Loucy (cell line): ENCODE measurements around the gene ARHGEF25.

ENCODE experiments used
- H2AFZ ChIP-seq: fragments of 200-600 bp; sonication (generic); 2 replicates; pipeline ENCODE4 v1.6.0; 2016; ENCODE audit warnings: antibody characterized with exemption, mild to moderate bottlenecking, low read length, moderate library complexity
- H3F3A ChIP-seq: fragments of 200-600 bp; 2 replicates; pipeline ENCODE4 v1.6.0; 2016; ENCODE audit warnings: antibody characterized with exemption, low read depth, mild to moderate bottlenecking
- H3K27me3 ChIP-seq: fragments of 200-600 bp; sonication (generic); 2 replicates; pipeline ENCODE4 v1.6.1; 2014; ENCODE audit warnings: low read length, mild to moderate bottlenecking; ENCODE audit not compliant: insufficient read depth, poor library complexity, severe bottlenecking
- H3K36me3 ChIP-seq: fragments of 200-600 bp; sonication (generic); 2 replicates; pipeline ENCODE4 v1.6.1; 2016; ENCODE audit warnings: low read length; ENCODE audit not compliant: insufficient read depth
- H3K4me1 ChIP-seq: fragments of 200-600 bp; sonication (generic); 2 replicates; pipeline ENCODE4 v1.5.1; 2014; ENCODE audit warnings: low read length, mild to moderate bottlenecking; ENCODE audit not compliant: insufficient read depth, poor library complexity, severe bottlenecking
- H3K4me2 ChIP-seq: fragments of 200-600 bp; sonication (generic); 2 replicates; pipeline ENCODE4 v1.6.0; 2014; ENCODE audit warnings: antibody characterized with exemption, low read length, low read depth, mild to moderate bottlenecking; ENCODE audit not compliant: poor library complexity, severe bottlenecking
- H3K4me3 ChIP-seq: fragments of 200-600 bp; sonication (generic); 2 replicates; pipeline ENCODE4 v1.5.1; 2014; ENCODE audit warnings: low read length, mild to moderate bottlenecking, mixed read lengths; ENCODE audit not compliant: poor library complexity, severe bottlenecking
- H3K79me2 ChIP-seq: fragments of 200-600 bp; sonication (generic); 2 replicates; pipeline ENCODE4 v1.6.1; 2014; ENCODE audit warnings: low read length; ENCODE audit not compliant: insufficient read depth
- H3K9ac ChIP-seq: fragments of 200-600 bp; sonication (generic); 2 replicates; pipeline ENCODE4 v1.6.0; 2014; ENCODE audit warnings: mild to moderate bottlenecking, low read depth, low read length, moderate library complexity; ENCODE audit not compliant: poor library complexity, severe bottlenecking
- H3K9me2 ChIP-seq: fragments of 200-600 bp; sonication (generic); replicated peaks from 2 replicates; pipeline ENCODE4 v1.6.1; 2016; ENCODE audit warnings: low read depth, low read length, mixed read lengths
- H3K9me3 ChIP-seq: fragments of 200-600 bp; sonication (generic); 2 replicates; pipeline ENCODE4 v1.6.1; 2014; ENCODE audit warnings: mild to moderate bottlenecking, antibody characterized with exemption, low read length, low read depth; ENCODE audit not compliant: insufficient read depth
- H4K20me1 ChIP-seq: fragments of 200-600 bp; sonication (generic); 2 replicates; pipeline ENCODE4 v1.6.0; 2014; ENCODE audit warnings: antibody characterized with exemption, low read length, mild to moderate bottlenecking; ENCODE audit not compliant: insufficient read depth, poor library complexity, severe bottlenecking
- EZH2phosphoT487 ChIP-seq: fragments of 200-600 bp; IDR thresholded peaks from 2 replicates; pipeline ENCODE4 v1.6.1; 2018; ENCODE audit warnings: antibody characterized with exemption, mild to moderate bottlenecking, moderate library complexity, borderline replicate concordance
- TF ChIP-seq, protein P1 (sequence below): fragments of 200-600 bp; sonication (generic); conservative IDR thresholded peaks from 2 replicates; pipeline ENCODE4 v1.5.1; 2014; ENCODE audit warnings: mild to moderate bottlenecking, antibody characterized with exemption, low read length

The ARHGEF25 gene

GRCh38 chr12:57622293-57623245 lies 11.3 kb downstream of the ARHGEF25 start:
- no peak overlapping the region for H3K9ac ChIP-seq
- no peaks in the 10 kb centered on the region for H3K27me3 ChIP-seq
- H3F3A ChIP-seq = no peaks in the 10 kb centered on the region
- no peak overlapping the region for H3K4me2 ChIP-seq
- no peaks in the 10 kb centered on the region for H3K79me2 ChIP-seq
- H3K9me2 ChIP-seq = no peaks in the 10 kb centered on the region
- H3K4me3 ChIP-seq = no peak overlapping the region
- H3K36me3 ChIP-seq = no peaks in the 10 kb centered on the region
- no peaks in the 10 kb centered on the region for H3K4me1 ChIP-seq
- no peak for TF ChIP-seq EZH2phosphoT487
- TF ChIP-seq, protein P1, sequence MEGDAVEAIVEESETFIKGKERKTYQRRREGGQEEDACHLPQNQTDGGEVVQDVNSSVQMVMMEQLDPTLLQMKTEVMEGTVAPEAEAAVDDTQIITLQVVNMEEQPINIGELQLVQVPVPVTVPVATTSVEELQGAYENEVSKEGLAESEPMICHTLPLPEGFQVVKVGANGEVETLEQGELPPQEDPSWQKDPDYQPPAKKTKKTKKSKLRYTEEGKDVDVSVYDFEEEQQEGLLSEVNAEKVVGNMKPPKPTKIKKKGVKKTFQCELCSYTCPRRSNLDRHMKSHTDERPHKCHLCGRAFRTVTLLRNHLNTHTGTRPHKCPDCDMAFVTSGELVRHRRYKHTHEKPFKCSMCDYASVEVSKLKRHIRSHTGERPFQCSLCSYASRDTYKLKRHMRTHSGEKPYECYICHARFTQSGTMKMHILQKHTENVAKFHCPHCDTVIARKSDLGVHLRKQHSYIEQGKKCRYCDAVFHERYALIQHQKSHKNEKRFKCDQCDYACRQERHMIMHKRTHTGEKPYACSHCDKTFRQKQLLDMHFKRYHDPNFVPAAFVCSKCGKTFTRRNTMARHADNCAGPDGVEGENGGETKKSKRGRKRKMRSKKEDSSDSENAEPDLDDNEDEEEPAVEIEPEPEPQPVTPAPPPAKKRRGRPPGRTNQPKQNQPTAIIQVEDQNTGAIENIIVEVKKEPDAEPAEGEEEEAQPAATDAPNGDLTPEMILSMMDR = no peak
- no peak overlapping the region for H2AFZ ChIP-seq
- H3K9me3 ChIP-seq = no peaks in the 10 kb centered on the region
- no peaks in the 10 kb centered on the region for H4K20me1 ChIP-seq

- no peak overlapping the region for H3K9ac ChIP-seq
- H2AFZ ChIP-seq = no peak overlapping the region
- no peaks in the 10 kb centered on the region for H3K9me3 ChIP-seq
- H4K20me1 ChIP-seq = no peaks in the 10 kb centered on the region
- H3K27me3 ChIP-seq = no peaks in the 10 kb centered on the region
- H3K4me2 ChIP-seq = no peak overlapping the region
- no peaks in the 10 kb centered on the region for H3F3A ChIP-seq
- H3K4me3 ChIP-seq = no peak overlapping the region
- H3K36me3 ChIP-seq = no peaks in the 10 kb centered on the region
- no peaks in the 10 kb centered on the region for H3K4me1 ChIP-seq
- TF ChIP-seq EZH2phosphoT487 = no peak
- TF ChIP-seq, protein P1 = no peak
- H3K9me2 ChIP-seq = no peaks in the 10 kb centered on the region
- no peaks in the 10 kb centered on the region for H3K79me2 ChIP-seq
Measured at GRCh38 chr12:57623385-57623784, 12.2 kb downstream of the ARHGEF25 start.

GRCh38 chr12:57623811-57624390 lies 12.7 kb downstream of the ARHGEF25 start:
- no peak overlapping the region for H3K4me3 ChIP-seq
- no peaks in the 10 kb centered on the region for H3F3A ChIP-seq
- H3K27me3 ChIP-seq = no peaks in the 10 kb centered on the region
- no peaks in the 10 kb centered on the region for H3K9me2 ChIP-seq
- no peaks in the 10 kb centered on the region for H3K4me1 ChIP-seq
- H3K9me3 ChIP-seq = no peaks in the 10 kb centered on the region
- no peaks in the 10 kb centered on the region for H4K20me1 ChIP-seq
- H3K9ac ChIP-seq = no peak overlapping the region
- TF ChIP-seq, protein P1 = no peak
- TF ChIP-seq EZH2phosphoT487 = no peak
- H3K36me3 ChIP-seq = no peaks in the 10 kb centered on the region
- H2AFZ ChIP-seq = no peak overlapping the region
- no peak overlapping the region for H3K4me2 ChIP-seq
- H3K79me2 ChIP-seq = no peaks in the 10 kb centered on the region
